ENCODE data around the gene LTBP3.

Gene LTBP3

GRCh38 chr11:65492637-65493366, 65.4 kb downstream of the LTBP3 start:
- DNase-seq (ENCODE audit: low spot score): peak; percentile 85

- DNase-seq (ENCODE audit: low spot score): no peak
Observed at GRCh38 chr11:65492387-65492636, 65.8 kb downstream of the LTBP3 start.

GRCh38 chr11:65491614-65492386, 66.4 kb downstream of the LTBP3 start:
- peak; percentile 79 for DNase-seq (ENCODE audit: low spot score)

- DNase-seq (ENCODE audit: low spot score): no peak
Observed at GRCh38 chr11:65491163-65491465, 67.0 kb downstream of the LTBP3 start.

GRCh38 chr11:65489706-65490320, 68.3 kb downstream of the LTBP3 start:
- no peak for DNase-seq (ENCODE audit: low spot score)

- peak; percentile 73 for DNase-seq (ENCODE audit: low spot score)
Observed at GRCh38 chr11:65489035-65489705, 69.0 kb downstream of the LTBP3 start.
